ENCODE data around the gene ILDR1.

ILDR1 gene

DNA sequence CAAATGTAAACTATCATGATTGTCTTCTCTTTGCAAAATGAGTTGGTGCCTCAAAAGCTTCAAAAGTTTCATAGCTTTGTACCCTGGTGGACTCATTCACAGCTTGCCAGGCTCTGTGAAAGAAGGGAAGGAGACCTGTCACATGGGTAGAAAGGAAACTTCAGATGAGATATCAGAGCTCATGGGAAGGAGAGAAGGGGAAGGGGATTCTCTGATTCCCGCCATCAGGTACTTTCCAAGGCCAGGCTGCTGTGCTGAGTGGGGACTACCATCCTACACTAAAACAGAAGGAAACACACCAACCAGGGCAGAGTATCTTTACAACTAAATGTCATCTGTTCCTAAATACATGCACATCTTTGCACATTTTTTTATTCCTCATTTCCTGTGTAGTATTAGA is 9.2 kb downstream of the ILDR1 start:
- ATAC-seq: no peak

DNA sequence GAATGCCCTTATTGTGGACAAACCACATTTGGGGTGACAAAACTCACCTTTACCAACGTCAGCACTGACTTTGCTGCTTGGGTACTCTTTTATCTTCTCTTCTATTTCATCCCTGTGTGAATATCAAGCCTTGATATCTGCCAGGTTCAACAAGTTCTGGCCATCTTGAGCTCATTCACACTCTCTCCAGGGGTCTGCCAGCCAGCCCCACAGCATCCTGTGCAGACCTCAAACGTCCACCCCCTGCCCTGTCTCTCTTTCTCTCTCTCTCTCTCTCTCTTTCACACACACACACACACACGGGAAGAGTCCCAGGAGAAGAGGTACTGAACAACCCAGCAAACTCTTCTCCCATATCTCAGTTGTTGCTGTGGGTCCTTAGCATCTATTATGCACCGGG is 10.7 kb downstream of the ILDR1 start:
- ATAC-seq: no peak
- TF ChIP-seq ZNF8 (CRISPR knock-in tag; IDR thresholded peaks at IDR 0.05) (no peak), ESRRG (CRISPR knock-in tag; IDR thresholded peaks at IDR 0.05) (no peak), SNAI2 (CRISPR knock-in tag; IDR thresholded peaks at IDR 0.05) (no peak)

More for the DNA sequence above, 9.2 kb downstream of the ILDR1 start:
- TF ChIP-seq OSR1 (CRISPR knock-in tag; IDR thresholded peaks at IDR 0.05) (no peak), ESRRG (CRISPR knock-in tag; IDR thresholded peaks at IDR 0.05) (no peak), ZFP30 (CRISPR knock-in tag; IDR thresholded peaks at IDR 0.05) (no peak), GLIS3 (CRISPR knock-in tag; IDR thresholded peaks at IDR 0.05) (no peak), ISL1 (CRISPR knock-in tag; IDR thresholded peaks at IDR 0.05) (no peak), TCF4 (CRISPR knock-in tag; IDR thresholded peaks at IDR 0.05; ENCODE audit: borderline replicate concordance) (no peak), BACH2 (CRISPR knock-in tag; IDR thresholded peaks at IDR 0.05; ENCODE audit: borderline replicate concordance) (no peak), RARB (CRISPR knock-in tag; IDR thresholded peaks at IDR 0.05) (no peak), ZNF8 (CRISPR knock-in tag; IDR thresholded peaks at IDR 0.05) (no peak), ZC3H10 (CRISPR knock-in tag; IDR thresholded peaks at IDR 0.05) (no peak)
- TF ChIP-seq, protein P1, sequence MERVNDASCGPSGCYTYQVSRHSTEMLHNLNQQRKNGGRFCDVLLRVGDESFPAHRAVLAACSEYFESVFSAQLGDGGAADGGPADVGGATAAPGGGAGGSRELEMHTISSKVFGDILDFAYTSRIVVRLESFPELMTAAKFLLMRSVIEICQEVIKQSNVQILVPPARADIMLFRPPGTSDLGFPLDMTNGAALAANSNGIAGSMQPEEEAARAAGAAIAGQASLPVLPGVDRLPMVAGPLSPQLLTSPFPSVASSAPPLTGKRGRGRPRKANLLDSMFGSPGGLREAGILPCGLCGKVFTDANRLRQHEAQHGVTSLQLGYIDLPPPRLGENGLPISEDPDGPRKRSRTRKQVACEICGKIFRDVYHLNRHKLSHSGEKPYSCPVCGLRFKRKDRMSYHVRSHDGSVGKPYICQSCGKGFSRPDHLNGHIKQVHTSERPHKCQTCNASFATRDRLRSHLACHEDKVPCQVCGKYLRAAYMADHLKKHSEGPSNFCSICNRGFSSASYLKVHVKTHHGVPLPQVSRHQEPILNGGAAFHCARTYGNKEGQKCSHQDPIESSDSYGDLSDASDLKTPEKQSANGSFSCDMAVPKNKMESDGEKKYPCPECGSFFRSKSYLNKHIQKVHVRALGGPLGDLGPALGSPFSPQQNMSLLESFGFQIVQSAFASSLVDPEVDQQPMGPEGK (CRISPR knock-in tag; IDR thresholded peaks at IDR 0.05; ENCODE audit: borderline replicate concordance): no peak

DNA sequence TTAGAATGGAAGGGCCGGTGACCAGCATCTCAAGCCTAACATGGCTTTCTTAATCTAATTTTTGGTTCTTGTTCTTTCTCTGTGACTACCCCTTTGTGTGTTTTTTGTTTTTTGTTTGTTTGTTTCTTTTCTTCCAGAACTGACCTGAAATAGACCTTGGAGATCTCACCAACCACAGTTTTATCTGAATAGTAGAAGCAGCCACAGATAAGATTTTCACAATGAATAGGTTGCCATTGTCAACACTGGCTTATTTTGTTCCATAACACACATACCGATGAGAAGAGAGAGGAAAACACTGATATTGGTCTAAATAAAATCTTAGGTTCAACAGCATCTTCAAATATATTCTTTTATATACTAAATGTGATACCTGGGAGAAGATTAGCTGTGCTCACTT is 11.5 kb downstream of the ILDR1 start:
- TF ChIP-seq TOX (CRISPR knock-in tag; IDR thresholded peaks at IDR 0.05; ENCODE audit: borderline replicate concordance): no peak
- TF ChIP-seq ARNTL (CRISPR knock-in tag; IDR thresholded peaks at IDR 0.05; ENCODE audit: borderline replicate concordance, low read depth): no peak
- TF ChIP-seq PPARA (CRISPR knock-in tag; IDR thresholded peaks at IDR 0.05; ENCODE audit: borderline replicate concordance): no peak
- no peak for TF ChIP-seq CSDC2 (CRISPR knock-in tag; IDR thresholded peaks at IDR 0.05)
- no peak for ATAC-seq

DNA sequence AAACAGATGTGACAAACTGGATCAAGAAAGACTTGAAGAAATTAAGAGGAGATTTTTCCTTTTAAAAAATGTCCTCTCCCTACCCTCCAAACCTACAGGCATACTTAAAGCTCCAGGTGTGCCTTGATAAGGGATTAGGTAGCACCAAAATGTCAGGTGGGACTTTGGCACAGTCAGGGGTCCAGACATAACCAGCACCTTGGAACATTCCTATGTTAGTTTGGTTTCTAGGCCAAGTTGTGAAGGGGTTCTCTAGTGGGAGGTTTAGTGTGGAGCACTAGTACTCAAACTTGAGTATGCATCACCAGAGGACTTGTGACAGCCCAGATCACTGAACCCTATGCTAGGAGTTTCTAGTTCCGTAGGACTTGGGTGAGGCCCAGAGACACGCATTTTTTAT is 13.9 kb downstream of the ILDR1 start:
- no peak for ATAC-seq
- TF ChIP-seq ZC3H10 (CRISPR knock-in tag; IDR thresholded peaks at IDR 0.05) (no peak), ZFP30 (CRISPR knock-in tag; IDR thresholded peaks at IDR 0.05) (no peak), BACH2 (CRISPR knock-in tag; IDR thresholded peaks at IDR 0.05; ENCODE audit: borderline replicate concordance) (no peak), TOX (CRISPR knock-in tag; IDR thresholded peaks at IDR 0.05; ENCODE audit: borderline replicate concordance) (no peak), TCF4 (CRISPR knock-in tag; IDR thresholded peaks at IDR 0.05; ENCODE audit: borderline replicate concordance) (no peak), SNAI2 (CRISPR knock-in tag; IDR thresholded peaks at IDR 0.05) (no peak), ZNF565 (CRISPR knock-in tag; conservative IDR thresholded peaks at IDR 0.05; ENCODE audit: low read depth) (no peak), GLIS3 (CRISPR knock-in tag; IDR thresholded peaks at IDR 0.05) (no peak)
- TF ChIP-seq, protein P2, sequence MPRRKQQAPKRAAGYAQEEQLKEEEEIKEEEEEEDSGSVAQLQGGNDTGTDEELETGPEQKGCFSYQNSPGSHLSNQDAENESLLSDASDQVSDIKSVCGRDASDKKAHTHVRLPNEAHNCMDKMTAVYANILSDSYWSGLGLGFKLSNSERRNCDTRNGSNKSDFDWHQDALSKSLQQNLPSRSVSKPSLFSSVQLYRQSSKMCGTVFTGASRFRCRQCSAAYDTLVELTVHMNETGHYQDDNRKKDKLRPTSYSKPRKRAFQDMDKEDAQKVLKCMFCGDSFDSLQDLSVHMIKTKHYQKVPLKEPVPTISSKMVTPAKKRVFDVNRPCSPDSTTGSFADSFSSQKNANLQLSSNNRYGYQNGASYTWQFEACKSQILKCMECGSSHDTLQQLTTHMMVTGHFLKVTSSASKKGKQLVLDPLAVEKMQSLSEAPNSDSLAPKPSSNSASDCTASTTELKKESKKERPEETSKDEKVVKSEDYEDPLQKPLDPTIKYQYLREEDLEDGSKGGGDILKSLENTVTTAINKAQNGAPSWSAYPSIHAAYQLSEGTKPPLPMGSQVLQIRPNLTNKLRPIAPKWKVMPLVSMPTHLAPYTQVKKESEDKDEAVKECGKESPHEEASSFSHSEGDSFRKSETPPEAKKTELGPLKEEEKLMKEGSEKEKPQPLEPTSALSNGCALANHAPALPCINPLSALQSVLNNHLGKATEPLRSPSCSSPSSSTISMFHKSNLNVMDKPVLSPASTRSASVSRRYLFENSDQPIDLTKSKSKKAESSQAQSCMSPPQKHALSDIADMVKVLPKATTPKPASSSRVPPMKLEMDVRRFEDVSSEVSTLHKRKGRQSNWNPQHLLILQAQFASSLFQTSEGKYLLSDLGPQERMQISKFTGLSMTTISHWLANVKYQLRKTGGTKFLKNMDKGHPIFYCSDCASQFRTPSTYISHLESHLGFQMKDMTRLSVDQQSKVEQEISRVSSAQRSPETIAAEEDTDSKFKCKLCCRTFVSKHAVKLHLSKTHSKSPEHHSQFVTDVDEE (CRISPR knock-in tag; IDR thresholded peaks at IDR 0.05): no peak
- TF ChIP-seq, protein P1 (CRISPR knock-in tag; IDR thresholded peaks at IDR 0.05; ENCODE audit: borderline replicate concordance): no peak
- TF ChIP-seq, protein P3, sequence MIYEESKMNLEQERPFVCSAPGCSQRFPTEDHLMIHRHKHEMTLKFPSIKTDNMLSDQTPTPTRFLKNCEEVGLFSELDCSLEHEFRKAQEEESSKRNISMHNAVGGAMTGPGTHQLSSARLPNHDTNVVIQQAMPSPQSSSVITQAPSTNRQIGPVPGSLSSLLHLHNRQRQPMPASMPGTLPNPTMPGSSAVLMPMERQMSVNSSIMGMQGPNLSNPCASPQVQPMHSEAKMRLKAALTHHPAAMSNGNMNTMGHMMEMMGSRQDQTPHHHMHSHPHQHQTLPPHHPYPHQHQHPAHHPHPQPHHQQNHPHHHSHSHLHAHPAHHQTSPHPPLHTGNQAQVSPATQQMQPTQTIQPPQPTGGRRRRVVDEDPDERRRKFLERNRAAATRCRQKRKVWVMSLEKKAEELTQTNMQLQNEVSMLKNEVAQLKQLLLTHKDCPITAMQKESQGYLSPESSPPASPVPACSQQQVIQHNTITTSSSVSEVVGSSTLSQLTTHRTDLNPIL (CRISPR knock-in tag; IDR thresholded peaks at IDR 0.05; ENCODE audit: low read depth): no peak
- TF ChIP-seq, protein P4, sequence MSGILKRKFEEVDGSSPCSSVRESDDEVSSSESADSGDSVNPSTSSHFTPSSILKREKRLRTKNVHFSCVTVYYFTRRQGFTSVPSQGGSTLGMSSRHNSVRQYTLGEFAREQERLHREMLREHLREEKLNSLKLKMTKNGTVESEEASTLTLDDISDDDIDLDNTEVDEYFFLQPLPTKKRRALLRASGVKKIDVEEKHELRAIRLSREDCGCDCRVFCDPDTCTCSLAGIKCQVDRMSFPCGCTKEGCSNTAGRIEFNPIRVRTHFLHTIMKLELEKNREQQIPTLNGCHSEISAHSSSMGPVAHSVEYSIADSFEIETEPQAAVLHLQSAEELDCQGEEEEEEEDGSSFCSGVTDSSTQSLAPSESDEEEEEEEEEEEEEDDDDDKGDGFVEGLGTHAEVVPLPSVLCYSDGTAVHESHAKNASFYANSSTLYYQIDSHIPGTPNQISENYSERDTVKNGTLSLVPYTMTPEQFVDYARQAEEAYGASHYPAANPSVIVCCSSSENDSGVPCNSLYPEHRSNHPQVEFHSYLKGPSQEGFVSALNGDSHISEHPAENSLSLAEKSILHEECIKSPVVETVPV (CRISPR knock-in tag; IDR thresholded peaks at IDR 0.05): no peak
